ENCODE measurements around the gene OR51G1. TPM values are rescaled to one million over a fixed set of nuclear protein-coding genes. Genes with fewer than 3 reads are reported as not detected.
"Not testable (repeated sequence)": the region's sequence is repeated elsewhere in the genome, so short reads cannot be mapped to it uniquely, and the experiment has no call there.

OR51G1 gene, protein sequence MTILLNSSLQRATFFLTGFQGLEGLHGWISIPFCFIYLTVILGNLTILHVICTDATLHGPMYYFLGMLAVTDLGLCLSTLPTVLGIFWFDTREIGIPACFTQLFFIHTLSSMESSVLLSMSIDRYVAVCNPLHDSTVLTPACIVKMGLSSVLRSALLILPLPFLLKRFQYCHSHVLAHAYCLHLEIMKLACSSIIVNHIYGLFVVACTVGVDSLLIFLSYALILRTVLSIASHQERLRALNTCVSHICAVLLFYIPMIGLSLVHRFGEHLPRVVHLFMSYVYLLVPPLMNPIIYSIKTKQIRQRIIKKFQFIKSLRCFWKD
- total RNA-seq, result not detected

DNA sequence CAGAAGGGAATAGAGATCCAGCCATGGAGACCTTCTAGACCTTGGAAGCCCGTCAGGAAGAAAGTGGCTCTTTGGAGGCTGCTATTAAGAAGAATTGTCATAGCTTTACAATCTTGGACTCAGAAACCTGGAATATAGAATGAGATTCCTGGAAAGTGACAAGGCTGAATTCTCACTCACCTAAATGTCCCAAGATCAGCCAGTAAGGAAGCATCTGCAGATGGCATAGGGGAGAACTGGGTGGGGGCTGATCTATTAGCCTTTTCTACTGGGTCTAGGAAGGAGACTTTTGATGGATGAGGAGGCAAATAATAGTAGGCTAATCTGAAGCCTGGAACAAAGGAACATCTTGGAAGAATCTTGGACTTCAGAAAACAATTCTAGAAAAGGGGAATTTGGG is at the start of gene OR51G1:
OR51G1 (minus strand) TSS at position 101 of the 400 bp plus-strand sequence; CDS start at position 101, 0 bp downstream.
- no peaks in the 10 kb centered on the region for H3K36me3 ChIP-seq
- intact Hi-C loops (cut with DNase I), result no loop called here
- no peaks in the 10 kb centered on the region for H3K9me3 ChIP-seq
- no peak within 1 kb of the TSS for H3K27ac ChIP-seq
- no peaks in the 10 kb centered on the region for H3K27me3 ChIP-seq
- no peak within 1 kb of the TSS for H3K4me3 ChIP-seq
- H3K4me1 ChIP-seq, result no peaks in the 10 kb centered on the region
- no peak for DNase-seq (ENCODE audit: extremely low spot score in 2 of 2)
- TF ChIP-seq, protein P1, sequence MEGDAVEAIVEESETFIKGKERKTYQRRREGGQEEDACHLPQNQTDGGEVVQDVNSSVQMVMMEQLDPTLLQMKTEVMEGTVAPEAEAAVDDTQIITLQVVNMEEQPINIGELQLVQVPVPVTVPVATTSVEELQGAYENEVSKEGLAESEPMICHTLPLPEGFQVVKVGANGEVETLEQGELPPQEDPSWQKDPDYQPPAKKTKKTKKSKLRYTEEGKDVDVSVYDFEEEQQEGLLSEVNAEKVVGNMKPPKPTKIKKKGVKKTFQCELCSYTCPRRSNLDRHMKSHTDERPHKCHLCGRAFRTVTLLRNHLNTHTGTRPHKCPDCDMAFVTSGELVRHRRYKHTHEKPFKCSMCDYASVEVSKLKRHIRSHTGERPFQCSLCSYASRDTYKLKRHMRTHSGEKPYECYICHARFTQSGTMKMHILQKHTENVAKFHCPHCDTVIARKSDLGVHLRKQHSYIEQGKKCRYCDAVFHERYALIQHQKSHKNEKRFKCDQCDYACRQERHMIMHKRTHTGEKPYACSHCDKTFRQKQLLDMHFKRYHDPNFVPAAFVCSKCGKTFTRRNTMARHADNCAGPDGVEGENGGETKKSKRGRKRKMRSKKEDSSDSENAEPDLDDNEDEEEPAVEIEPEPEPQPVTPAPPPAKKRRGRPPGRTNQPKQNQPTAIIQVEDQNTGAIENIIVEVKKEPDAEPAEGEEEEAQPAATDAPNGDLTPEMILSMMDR (IDR thresholded peaks at IDR 0.05), result no peak
- TF ChIP-seq POLR2A (IDR thresholded peaks at IDR 0.05) (no peak), POLR2AphosphoS5 (IDR thresholded peaks at IDR 0.05; ENCODE audit: insufficient read depth in 1 of 2, low read depth in 1 of 2) (no peak)

DNA sequence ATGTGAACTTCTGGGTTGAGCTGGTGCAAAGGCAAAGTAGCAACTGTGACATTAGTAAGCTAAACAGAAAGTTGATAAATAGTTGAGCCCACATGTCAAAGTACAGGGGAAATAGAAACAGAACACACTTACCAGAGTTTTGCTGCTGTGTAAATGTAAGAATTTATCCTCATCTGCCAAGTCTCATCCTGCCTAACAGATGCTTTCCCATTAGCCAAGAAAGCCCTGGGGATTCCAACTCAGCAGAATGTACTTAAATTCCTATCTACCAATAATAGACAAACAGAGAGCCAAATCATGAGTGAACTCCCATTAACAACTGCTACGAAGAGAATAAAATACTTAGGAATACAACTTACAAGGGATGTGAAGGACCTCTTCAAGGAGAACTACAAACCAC is 38.7 kb upstream of the OR51G1 start:
- DNase-seq (ENCODE audit: extremely low spot score in 2 of 2), result no peak
- Histone ChIP-seq H3K36me3 (no peaks in the 10 kb centered on the region), H3K27ac (no peak overlapping the region), H3K4me1 (no peaks in the 10 kb centered on the region), H3K4me3 (no peak overlapping the region), H3K9me3 (no peaks in the 10 kb centered on the region), H3K27me3 (no peaks in the 10 kb centered on the region)
- TF ChIP-seq, protein P1 (IDR thresholded peaks at IDR 0.05), result no peak
- no peak for TF ChIP-seq POLR2AphosphoS5 (IDR thresholded peaks at IDR 0.05; ENCODE audit: insufficient read depth in 1 of 2, low read depth in 1 of 2)
- TF ChIP-seq POLR2A (IDR thresholded peaks at IDR 0.05), result no peak
- intact Hi-C loops (cut with DNase I), result no loop called here

DNA sequence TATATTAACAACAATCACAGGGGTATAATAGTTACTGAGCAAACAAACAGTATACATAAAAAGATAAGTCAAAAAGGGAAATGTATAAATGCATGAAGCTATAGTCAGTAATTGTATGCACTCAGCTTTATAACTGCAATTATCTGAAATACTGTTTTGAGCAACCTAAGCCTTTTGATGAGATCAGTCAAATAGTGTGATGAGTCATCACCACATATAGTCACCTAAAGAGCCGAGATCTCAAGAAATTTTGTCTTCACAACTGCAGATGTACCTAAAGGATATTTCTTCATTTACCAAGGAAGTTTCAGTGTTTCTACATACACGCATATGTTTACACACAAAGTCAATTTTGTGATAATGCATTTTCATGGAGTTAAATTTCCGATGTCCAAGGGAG is 36.7 kb upstream of the OR51G1 start:
- Histone ChIP-seq H3K36me3 (no peaks in the 10 kb centered on the region), H3K27ac (no peak overlapping the region), H3K4me1 (no peaks in the 10 kb centered on the region), H3K4me3 (no peak overlapping the region), H3K27me3 (no peaks in the 10 kb centered on the region), H3K9me3 (no peaks in the 10 kb centered on the region)
- intact Hi-C loops (cut with DNase I), result no loop called here
- TF ChIP-seq, protein P1 (IDR thresholded peaks at IDR 0.05), result no peak
- TF ChIP-seq POLR2A (IDR thresholded peaks at IDR 0.05), result no peak
- no peak for DNase-seq (ENCODE audit: extremely low spot score in 2 of 2)

DNA sequence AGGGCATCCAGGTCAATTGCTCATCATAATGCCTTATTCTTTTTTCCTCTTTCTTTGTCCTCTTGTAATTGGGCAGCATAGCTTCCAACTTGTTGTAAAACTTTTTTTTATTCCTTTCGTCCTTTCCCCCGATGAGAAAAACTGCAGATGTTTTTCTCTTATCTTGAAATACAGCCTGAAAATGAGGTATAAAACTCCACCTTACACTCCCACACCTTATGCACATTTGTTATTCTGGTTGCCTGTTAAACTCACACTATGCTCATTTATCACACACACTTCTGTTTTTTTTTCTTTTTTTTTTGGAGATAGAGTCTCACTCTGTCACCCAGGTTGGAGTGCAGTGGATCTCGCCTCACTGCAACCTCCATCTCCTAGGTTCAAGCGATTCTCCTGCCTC is 33.3 kb upstream of the OR51G1 start:
- Histone ChIP-seq H3K27me3 (no peaks in the 10 kb centered on the region), H3K27ac (no peak overlapping the region), H3K9me3 (no peaks in the 10 kb centered on the region), H3K36me3 (no peaks in the 10 kb centered on the region), H3K4me1 (no peaks in the 10 kb centered on the region), H3K4me3 (no peak overlapping the region)
- TF ChIP-seq POLR2A (IDR thresholded peaks at IDR 0.05), result no peak
- intact Hi-C loops (cut with DNase I), result no loop called here
- no peak for DNase-seq (ENCODE audit: extremely low spot score in 2 of 2)

DNA sequence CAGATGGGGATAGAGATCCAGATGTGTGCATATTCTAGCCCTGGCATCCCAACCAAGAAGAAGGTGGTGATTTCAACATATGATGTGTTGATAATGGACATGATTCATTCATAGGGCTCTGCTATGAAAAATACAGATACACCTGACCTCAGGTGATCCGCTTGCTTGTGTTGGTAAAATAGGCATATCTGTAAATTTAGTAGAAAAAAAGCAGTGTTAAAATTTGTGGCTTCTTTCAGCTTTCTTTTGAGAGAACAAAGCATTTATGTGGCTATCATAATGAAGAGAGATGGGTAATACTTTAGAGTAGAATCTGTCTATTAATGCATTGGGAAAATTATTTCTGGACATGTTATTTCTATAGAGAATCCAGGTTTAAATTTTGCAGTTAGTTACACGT is 31.5 kb upstream of the OR51G1 start, which contains the start of gene OR51A2:
OR51A2 (minus strand) TSS at position 101 of the 400 bp plus-strand sequence; CDS start at position 101, 0 bp downstream.
- H3K27ac ChIP-seq; intact Hi-C loops (cut with DNase I); H3K36me3 ChIP-seq; H3K27me3 ChIP-seq; H3K9me3 ChIP-seq; H3K4me3 ChIP-seq; DNase-seq (ENCODE audit: extremely low spot score in 2 of 2); H3K4me1 ChIP-seq: not testable (repeated sequence)

DNA sequence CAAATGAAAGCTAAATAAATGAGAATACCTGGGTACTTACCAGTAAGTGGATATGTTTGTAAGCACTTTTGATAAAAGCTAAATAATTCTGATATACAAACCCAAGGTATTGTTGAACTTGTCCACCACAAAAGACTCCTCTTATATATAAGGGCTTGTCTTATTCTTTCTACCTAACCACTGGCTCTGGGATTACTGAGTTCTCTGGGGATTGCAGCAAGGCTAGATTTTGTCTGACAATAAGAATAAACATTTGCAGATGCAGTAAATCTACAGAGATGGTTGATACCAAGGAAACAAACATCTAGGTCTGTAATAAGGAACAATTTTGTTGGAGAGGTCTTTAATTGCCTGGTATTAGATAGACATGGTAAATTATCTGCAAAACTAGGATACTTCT is 23.4 kb upstream of the OR51G1 start, which contains the start of gene OR51A4:
OR51A4 (minus strand) TSS at position 101 of the 400 bp plus-strand sequence. CDS start 505 bp downstream, outside the sequence.
- intact Hi-C loops (cut with DNase I), result no loop called here
- Histone ChIP-seq H3K4me3 (no peak within 1 kb of the TSS), H3K36me3 (no peaks in the 10 kb centered on the region), H3K27me3 (no peaks in the 10 kb centered on the region), H3K4me1 (no peaks in the 10 kb centered on the region), H3K27ac (no peak within 1 kb of the TSS), H3K9me3 (no peaks in the 10 kb centered on the region)
- no peak for DNase-seq (ENCODE audit: extremely low spot score in 2 of 2)
- TF ChIP-seq, protein P1 (IDR thresholded peaks at IDR 0.05), result no peak
- TF ChIP-seq POLR2AphosphoS5 (IDR thresholded peaks at IDR 0.05; ENCODE audit: insufficient read depth in 1 of 2, low read depth in 1 of 2), result no peak
- no peak for TF ChIP-seq POLR2A (IDR thresholded peaks at IDR 0.05)

All from vagina (tissue), 2 donors.